ENCODE data around the gene ITGB3BP.

DNA sequence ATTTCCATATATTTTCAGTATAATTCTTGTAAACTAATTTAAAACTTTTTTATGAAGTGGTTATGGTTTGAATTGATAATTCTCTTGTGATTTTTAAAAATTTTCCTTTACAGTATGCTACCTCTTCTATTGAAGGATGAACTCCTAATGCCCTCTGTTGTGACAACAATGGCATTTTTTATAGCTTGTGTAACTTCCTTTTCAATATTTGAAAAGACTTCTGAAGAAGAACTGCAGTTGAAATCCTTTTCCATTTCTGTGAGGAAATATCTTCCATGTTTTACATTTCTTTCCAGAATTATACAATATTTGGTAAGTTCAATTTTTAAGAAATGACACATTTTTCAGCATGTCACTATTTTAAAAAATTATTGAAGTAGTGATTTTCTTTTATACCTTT lies 94.2 kb downstream of the ITGB3BP start:
- TF ChIP-seq MXI1 (IDR thresholded peaks at IDR 0.05; ENCODE audit: borderline replicate concordance, low read depth, low read length): no peak
- no peak for TF ChIP-seq BHLHE40 (IDR thresholded peaks at IDR 0.05; ENCODE audit: low read depth, low read length)
- TF ChIP-seq, protein P1, sequence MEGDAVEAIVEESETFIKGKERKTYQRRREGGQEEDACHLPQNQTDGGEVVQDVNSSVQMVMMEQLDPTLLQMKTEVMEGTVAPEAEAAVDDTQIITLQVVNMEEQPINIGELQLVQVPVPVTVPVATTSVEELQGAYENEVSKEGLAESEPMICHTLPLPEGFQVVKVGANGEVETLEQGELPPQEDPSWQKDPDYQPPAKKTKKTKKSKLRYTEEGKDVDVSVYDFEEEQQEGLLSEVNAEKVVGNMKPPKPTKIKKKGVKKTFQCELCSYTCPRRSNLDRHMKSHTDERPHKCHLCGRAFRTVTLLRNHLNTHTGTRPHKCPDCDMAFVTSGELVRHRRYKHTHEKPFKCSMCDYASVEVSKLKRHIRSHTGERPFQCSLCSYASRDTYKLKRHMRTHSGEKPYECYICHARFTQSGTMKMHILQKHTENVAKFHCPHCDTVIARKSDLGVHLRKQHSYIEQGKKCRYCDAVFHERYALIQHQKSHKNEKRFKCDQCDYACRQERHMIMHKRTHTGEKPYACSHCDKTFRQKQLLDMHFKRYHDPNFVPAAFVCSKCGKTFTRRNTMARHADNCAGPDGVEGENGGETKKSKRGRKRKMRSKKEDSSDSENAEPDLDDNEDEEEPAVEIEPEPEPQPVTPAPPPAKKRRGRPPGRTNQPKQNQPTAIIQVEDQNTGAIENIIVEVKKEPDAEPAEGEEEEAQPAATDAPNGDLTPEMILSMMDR (conservative IDR thresholded peaks at IDR 0.05; ENCODE audit: low read depth, low read length): no peak
- no peak for TF ChIP-seq SMC3 (IDR thresholded peaks at IDR 0.05; ENCODE audit: low read depth, low read length)
- no peak for TF ChIP-seq POLR2A (IDR thresholded peaks at IDR 0.05; ENCODE audit: low read depth, low read length)
- no peak for TF ChIP-seq FOS (IDR thresholded peaks at IDR 0.05; ENCODE audit: low read depth, low read length)
- TF ChIP-seq CEBPB (IDR thresholded peaks at IDR 0.05; ENCODE audit: low read depth, low read length): no peak
- TF ChIP-seq RAD21 (IDR thresholded peaks at IDR 0.05; ENCODE audit: low read length): no peak
- TF ChIP-seq, protein P2, sequence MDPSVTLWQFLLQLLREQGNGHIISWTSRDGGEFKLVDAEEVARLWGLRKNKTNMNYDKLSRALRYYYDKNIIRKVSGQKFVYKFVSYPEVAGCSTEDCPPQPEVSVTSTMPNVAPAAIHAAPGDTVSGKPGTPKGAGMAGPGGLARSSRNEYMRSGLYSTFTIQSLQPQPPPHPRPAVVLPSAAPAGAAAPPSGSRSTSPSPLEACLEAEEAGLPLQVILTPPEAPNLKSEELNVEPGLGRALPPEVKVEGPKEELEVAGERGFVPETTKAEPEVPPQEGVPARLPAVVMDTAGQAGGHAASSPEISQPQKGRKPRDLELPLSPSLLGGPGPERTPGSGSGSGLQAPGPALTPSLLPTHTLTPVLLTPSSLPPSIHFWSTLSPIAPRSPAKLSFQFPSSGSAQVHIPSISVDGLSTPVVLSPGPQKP (IDR thresholded peaks at IDR 0.05; ENCODE audit: borderline replicate concordance, low read depth, low read length): no peak
- TF ChIP-seq, protein P3, sequence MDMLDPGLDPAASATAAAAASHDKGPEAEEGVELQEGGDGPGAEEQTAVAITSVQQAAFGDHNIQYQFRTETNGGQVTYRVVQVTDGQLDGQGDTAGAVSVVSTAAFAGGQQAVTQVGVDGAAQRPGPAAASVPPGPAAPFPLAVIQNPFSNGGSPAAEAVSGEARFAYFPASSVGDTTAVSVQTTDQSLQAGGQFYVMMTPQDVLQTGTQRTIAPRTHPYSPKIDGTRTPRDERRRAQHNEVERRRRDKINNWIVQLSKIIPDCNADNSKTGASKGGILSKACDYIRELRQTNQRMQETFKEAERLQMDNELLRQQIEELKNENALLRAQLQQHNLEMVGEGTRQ (IDR thresholded peaks at IDR 0.05; ENCODE audit: low read depth, low read length): no peak
- TF ChIP-seq NFE2L2 (IDR thresholded peaks at IDR 0.05; ENCODE audit: low read depth, low read length): no peak
- no peak for TF ChIP-seq MAFK (IDR thresholded peaks at IDR 0.05; ENCODE audit: low read depth, low read length)
